Rectal smooth muscle tissue (tissue), 1 donor: Measurements from ENCODE around the gene RPP38.

Source experiments
- H3K27ac ChIP-seq: one replicate; pipeline ENCODE4 v1.7.0; 2013; ENCODE audit warnings: low read depth, low read length, inconsistent platforms
- H3K27me3 ChIP-seq: one replicate; pipeline ENCODE4 v1.7.0; 2013; ENCODE audit warnings: low read length; ENCODE audit not compliant: control insufficient read depth, insufficient read depth
- H3K36me3 ChIP-seq: one replicate; pipeline ENCODE4 v1.7.0; 2013; ENCODE audit warnings: low read length; ENCODE audit not compliant: control insufficient read depth, insufficient read depth
- H3K4me1 ChIP-seq: one replicate; pipeline ENCODE4 v1.7.0; 2013; ENCODE audit warnings: low read length; ENCODE audit not compliant: control insufficient read depth, insufficient read depth
- H3K4me3 ChIP-seq: one replicate; pipeline ENCODE4 v1.7.0; 2013; ENCODE audit warnings: low read length
- H3K9ac ChIP-seq: one replicate; pipeline ENCODE4 v1.7.0; 2013; ENCODE audit warnings: low read length

RPP38 gene

GRCh38 chr10:15118615-15119014 is 21.5 kb downstream of the RPP38 start:
- no peak overlapping the region for H3K9ac ChIP-seq
- H3K36me3 ChIP-seq: peaks cover 8% of the 10 kb centered on the region
- H3K27me3 ChIP-seq: no peaks in the 10 kb centered on the region
- H3K27ac ChIP-seq: no peak overlapping the region
- H3K4me3 ChIP-seq: no peak overlapping the region
- H3K4me1 ChIP-seq: no peaks in the 10 kb centered on the region

- H3K36me3 ChIP-seq: peaks cover 13% of the 10 kb centered on the region
- no peak overlapping the region for H3K4me3 ChIP-seq
- no peaks in the 10 kb centered on the region for H3K27me3 ChIP-seq
- H3K27ac ChIP-seq: no peak overlapping the region
- no peak overlapping the region for H3K9ac ChIP-seq
- no peaks in the 10 kb centered on the region for H3K4me1 ChIP-seq
Measured at GRCh38 chr10:15120523-15120922, 23.4 kb downstream of the RPP38 start.

- H3K9ac ChIP-seq: no peak overlapping the region
- H3K4me1 ChIP-seq: no peaks in the 10 kb centered on the region
- H3K27me3 ChIP-seq: no peaks in the 10 kb centered on the region
- peaks cover 13% of the 10 kb centered on the region for H3K36me3 ChIP-seq
- H3K4me3 ChIP-seq: no peak overlapping the region
- no peak overlapping the region for H3K27ac ChIP-seq
Measured at GRCh38 chr10:15121707-15122106, 24.6 kb downstream of the RPP38 start.

- Histone ChIP-seq H3K27ac (no peak overlapping the region), H3K27me3 (no peaks in the 10 kb centered on the region), H3K4me1 (no peaks in the 10 kb centered on the region), H3K4me3 (no peak overlapping the region), H3K9ac (no peak overlapping the region), H3K36me3 (peaks cover 13% of the 10 kb centered on the region)
Measured at GRCh38 chr10:15122477-15123030, 25.4 kb downstream of the RPP38 start.

GRCh38 chr10:15123749-15124184 is 26.6 kb downstream of the RPP38 start:
- Histone ChIP-seq H3K27ac (no peak overlapping the region), H3K9ac (no peak overlapping the region), H3K4me3 (no peak overlapping the region), H3K27me3 (no peaks in the 10 kb centered on the region), H3K4me1 (no peaks in the 10 kb centered on the region), H3K36me3 (peaks cover 14% of the 10 kb centered on the region)

GRCh38 chr10:15124190-15124589 is 27.0 kb downstream of the RPP38 start:
- Histone ChIP-seq H3K27ac (no peak overlapping the region), H3K27me3 (no peaks in the 10 kb centered on the region), H3K4me1 (no peaks in the 10 kb centered on the region), H3K9ac (no peak overlapping the region), H3K4me3 (no peak overlapping the region), H3K36me3 (peaks cover 10% of the 10 kb centered on the region)

GRCh38 chr10:15124908-15125307 is 27.8 kb downstream of the RPP38 start:
- Histone ChIP-seq H3K36me3 (peaks cover 8% of the 10 kb centered on the region), H3K9ac (no peak overlapping the region), H3K4me3 (no peak overlapping the region), H3K4me1 (no peaks in the 10 kb centered on the region), H3K27me3 (no peaks in the 10 kb centered on the region), H3K27ac (no peak overlapping the region)

- Histone ChIP-seq H3K36me3 (peaks cover 14% of the 10 kb centered on the region), H3K27ac (no peak overlapping the region), H3K4me1 (no peaks in the 10 kb centered on the region), H3K9ac (no peak overlapping the region), H3K4me3 (no peak overlapping the region), H3K27me3 (no peaks in the 10 kb centered on the region)
Measured at GRCh38 chr10:15131330-15131729, 34.2 kb downstream of the RPP38 start.

GRCh38 chr10:15136129-15137035 is 39.2 kb downstream of the RPP38 start:
- Histone ChIP-seq H3K4me3 (no peak overlapping the region), H3K4me1 (no peaks in the 10 kb centered on the region), H3K27me3 (no peaks in the 10 kb centered on the region), H3K36me3 (peaks cover 15% of the 10 kb centered on the region), H3K27ac (no peak overlapping the region), H3K9ac (no peak overlapping the region)

GRCh38 chr10:15137036-15137359 is 39.8 kb downstream of the RPP38 start:
- Histone ChIP-seq H3K27me3 (no peaks in the 10 kb centered on the region), H3K4me1 (no peaks in the 10 kb centered on the region), H3K9ac (no peak overlapping the region), H3K36me3 (peaks cover 15% of the 10 kb centered on the region), H3K4me3 (no peak overlapping the region), H3K27ac (no peak overlapping the region)

- Histone ChIP-seq H3K27me3 (no peaks in the 10 kb centered on the region), H3K9ac (no peak overlapping the region), H3K4me3 (no peak overlapping the region), H3K27ac (no peak overlapping the region), H3K36me3 (peaks cover 15% of the 10 kb centered on the region), H3K4me1 (no peaks in the 10 kb centered on the region)
Measured at GRCh38 chr10:15137636-15138035, 40.5 kb downstream of the RPP38 start.

GRCh38 chr10:15140698-15141097 is 43.5 kb downstream of the RPP38 start:
- peaks cover 5% of the 10 kb centered on the region for H3K36me3 ChIP-seq
- H3K4me3 ChIP-seq: no peak overlapping the region

More at GRCh38 chr10:15140698-15141097, 43.5 kb downstream of the RPP38 start:
- Histone ChIP-seq H3K9ac (no peak overlapping the region), H3K27me3 (no peaks in the 10 kb centered on the region), H3K27ac (no peak overlapping the region), H3K4me1 (no peaks in the 10 kb centered on the region)
